ENCODE data around the gene DLGAP1.

The DLGAP1 gene

DNA sequence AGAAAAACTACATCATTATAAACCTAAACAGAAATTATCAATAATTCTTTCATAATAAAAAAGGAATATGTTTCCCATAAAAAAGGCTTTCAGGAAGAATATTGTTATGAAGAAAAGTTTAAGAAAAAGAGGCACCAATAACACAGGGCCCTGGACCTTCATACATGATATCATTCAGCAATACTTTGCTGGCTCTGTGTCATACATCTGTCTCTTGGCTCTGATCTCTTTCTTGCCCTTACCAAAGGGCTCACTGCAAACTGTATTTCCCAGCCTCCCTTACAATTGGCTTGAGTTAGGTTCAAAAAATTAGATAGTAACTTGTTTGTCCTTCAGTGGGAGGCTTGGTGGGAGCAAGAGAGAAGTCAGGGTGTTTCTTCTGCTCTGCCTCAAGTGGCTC, 506.1 kb downstream of the DLGAP1 start:
- H3K9ac ChIP-seq (ENCODE audit: insufficient read length, low read depth): no peak overlapping the region
- no peaks in the 10 kb centered on the region for H3K36me3 ChIP-seq (ENCODE audit: insufficient read depth, insufficient read length, low read length)
- H3K9me3 ChIP-seq (ENCODE audit: insufficient read depth, low read length): no peaks in the 10 kb centered on the region
- DNase-seq (ENCODE audit: low read depth, low spot score): no peak
- TF ChIP-seq SUZ12 (IDR thresholded peaks at IDR 0.05; ENCODE audit: extremely low read depth, insufficient read depth, insufficient read length) (no peak), ZNF274 (IDR thresholded peaks at IDR 0.05; ENCODE audit: low read depth, low read length) (no peak), YY1 (IDR thresholded peaks at IDR 0.05; ENCODE audit: insufficient read depth, insufficient read length) (no peak)
- H3K27me3 ChIP-seq (ENCODE audit: insufficient read depth, insufficient read length): no peaks in the 10 kb centered on the region
- no peak overlapping the region for H3K4me3 ChIP-seq (ENCODE audit: insufficient read length, low read depth)
- H3K4me1 ChIP-seq (ENCODE audit: insufficient read depth, insufficient read length): no peaks in the 10 kb centered on the region

GRCh38 chr18:3947383-3947782, 507.7 kb downstream of the DLGAP1 start:
- H3K9ac ChIP-seq (ENCODE audit: insufficient read length, low read depth): no peak overlapping the region
- DNase-seq (ENCODE audit: low read depth, low spot score): no peak
- H3K36me3 ChIP-seq (ENCODE audit: insufficient read depth, insufficient read length, low read length): no peaks in the 10 kb centered on the region
- no peak overlapping the region for H3K4me3 ChIP-seq (ENCODE audit: insufficient read length, low read depth)
- H3K4me1 ChIP-seq (ENCODE audit: insufficient read depth, insufficient read length): no peaks in the 10 kb centered on the region
- H3K9me3 ChIP-seq (ENCODE audit: insufficient read depth, low read length): no peaks in the 10 kb centered on the region
- TF ChIP-seq SUZ12 (IDR thresholded peaks at IDR 0.05; ENCODE audit: extremely low read depth, insufficient read depth, insufficient read length) (no peak), YY1 (IDR thresholded peaks at IDR 0.05; ENCODE audit: insufficient read depth, insufficient read length) (no peak), ZNF274 (IDR thresholded peaks at IDR 0.05; ENCODE audit: low read depth, low read length) (no peak)
- no peaks in the 10 kb centered on the region for H3K27me3 ChIP-seq (ENCODE audit: insufficient read depth, insufficient read length)

DNA sequence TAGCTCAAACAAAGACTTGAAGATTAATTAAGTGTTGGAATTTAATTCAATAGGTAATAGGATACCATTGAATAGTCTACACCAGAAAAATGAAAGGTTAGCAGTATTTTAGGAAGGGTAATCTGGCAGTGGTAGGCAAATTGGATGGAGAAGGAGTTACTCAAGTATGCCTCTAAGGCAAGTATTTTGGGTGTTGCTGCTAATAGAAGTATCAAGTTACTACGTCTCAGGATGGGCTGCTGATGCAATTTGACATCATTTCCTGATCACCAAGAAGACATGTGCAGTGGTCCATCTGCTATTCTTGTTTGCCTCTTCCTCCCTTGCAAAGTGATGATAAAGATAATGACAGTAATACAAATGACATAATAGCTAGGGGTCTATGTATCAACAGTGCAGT, 519.8 kb downstream of the DLGAP1 start:
- TF ChIP-seq YY1 (IDR thresholded peaks at IDR 0.05; ENCODE audit: insufficient read depth, insufficient read length): no peak
- no peak for TF ChIP-seq ZNF274 (IDR thresholded peaks at IDR 0.05; ENCODE audit: low read depth, low read length)
- TF ChIP-seq SUZ12 (IDR thresholded peaks at IDR 0.05; ENCODE audit: extremely low read depth, insufficient read depth, insufficient read length): no peak
- no peaks in the 10 kb centered on the region for H3K27me3 ChIP-seq (ENCODE audit: insufficient read depth, insufficient read length)
- no peak for DNase-seq (ENCODE audit: low read depth, low spot score)

DNA sequence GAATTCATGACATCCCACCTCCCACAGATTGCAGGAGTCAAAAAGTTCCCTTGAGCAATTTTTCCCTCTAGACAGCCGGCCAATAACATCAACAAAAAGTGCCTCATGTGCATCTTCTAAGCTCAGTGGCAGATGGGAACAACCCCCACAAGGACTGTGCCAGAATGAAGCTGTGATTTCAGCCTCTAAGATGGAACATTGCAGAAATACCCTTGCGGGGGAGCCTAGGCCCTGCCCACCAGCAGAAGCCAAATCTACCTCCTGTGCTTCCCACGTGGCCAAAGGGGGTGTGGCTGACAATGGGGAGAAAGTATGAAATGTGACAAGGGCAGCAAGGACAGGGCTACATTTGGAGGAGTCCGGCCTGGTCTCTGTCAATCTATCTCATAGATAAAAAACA, 522.8 kb downstream of the DLGAP1 start:
- Histone ChIP-seq H3K9ac (ENCODE audit: insufficient read length, low read depth) (no peak overlapping the region), H3K4me3 (ENCODE audit: insufficient read length, low read depth) (no peak overlapping the region), H3K9me3 (ENCODE audit: insufficient read depth, low read length) (no peaks in the 10 kb centered on the region), H3K36me3 (ENCODE audit: insufficient read depth, insufficient read length, low read length) (no peaks in the 10 kb centered on the region), H3K4me1 (ENCODE audit: insufficient read depth, insufficient read length) (no peaks in the 10 kb centered on the region), H3K27me3 (ENCODE audit: insufficient read depth, insufficient read length) (no peaks in the 10 kb centered on the region)
- TF ChIP-seq ZNF274 (IDR thresholded peaks at IDR 0.05; ENCODE audit: low read depth, low read length): no peak
- no peak for TF ChIP-seq SUZ12 (IDR thresholded peaks at IDR 0.05; ENCODE audit: extremely low read depth, insufficient read depth, insufficient read length)
- no peak for TF ChIP-seq YY1 (IDR thresholded peaks at IDR 0.05; ENCODE audit: insufficient read depth, insufficient read length)
- no peak for DNase-seq (ENCODE audit: low read depth, low spot score)

More for the DNA sequence above, 519.8 kb downstream of the DLGAP1 start:
- Histone ChIP-seq H3K4me3 (ENCODE audit: insufficient read length, low read depth) (no peak overlapping the region), H3K9me3 (ENCODE audit: insufficient read depth, low read length) (no peaks in the 10 kb centered on the region), H3K36me3 (ENCODE audit: insufficient read depth, insufficient read length, low read length) (no peaks in the 10 kb centered on the region), H3K9ac (ENCODE audit: insufficient read length, low read depth) (no peak overlapping the region), H3K4me1 (ENCODE audit: insufficient read depth, insufficient read length) (no peaks in the 10 kb centered on the region)

DNA sequence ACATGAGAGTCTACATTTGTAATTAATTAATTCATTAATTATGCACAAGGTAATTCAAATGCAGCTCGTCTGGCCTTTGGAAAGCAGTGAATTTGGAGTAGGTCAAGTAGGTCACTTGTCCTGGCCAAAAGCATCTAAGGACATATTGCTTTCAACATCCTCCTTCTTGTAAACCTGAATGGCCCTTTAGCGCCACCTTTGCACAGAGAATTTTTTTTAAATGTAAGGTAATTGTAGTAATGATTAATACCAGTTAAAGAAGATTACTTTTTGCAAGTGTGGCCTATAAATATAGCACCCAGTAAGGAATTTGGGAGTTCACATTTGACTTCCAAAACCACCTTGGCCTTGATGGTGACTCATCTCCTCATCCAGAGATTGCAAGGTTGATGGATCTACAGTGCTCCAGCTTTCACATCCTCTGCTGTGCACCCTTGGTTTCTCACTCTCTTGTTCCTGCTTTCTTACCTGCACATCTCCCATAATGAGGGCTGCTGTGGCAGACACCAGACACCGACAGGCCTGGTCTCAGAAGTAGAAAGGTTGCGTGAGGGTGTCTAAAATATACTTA, 523.5 kb downstream of the DLGAP1 start:
- TF ChIP-seq YY1 (IDR thresholded peaks at IDR 0.05; ENCODE audit: insufficient read depth, insufficient read length) (no peak), SUZ12 (IDR thresholded peaks at IDR 0.05; ENCODE audit: extremely low read depth, insufficient read depth, insufficient read length) (no peak), ZNF274 (IDR thresholded peaks at IDR 0.05; ENCODE audit: low read depth, low read length) (no peak)
- no peak overlapping the region for H3K9ac ChIP-seq (ENCODE audit: insufficient read length, low read depth)
- DNase-seq (ENCODE audit: low read depth, low spot score): no peak
- no peaks in the 10 kb centered on the region for H3K4me1 ChIP-seq (ENCODE audit: insufficient read depth, insufficient read length)
- no peaks in the 10 kb centered on the region for H3K27me3 ChIP-seq (ENCODE audit: insufficient read depth, insufficient read length)
- no peaks in the 10 kb centered on the region for H3K36me3 ChIP-seq (ENCODE audit: insufficient read depth, insufficient read length, low read length)
- no peaks in the 10 kb centered on the region for H3K9me3 ChIP-seq (ENCODE audit: insufficient read depth, low read length)
- H3K4me3 ChIP-seq (ENCODE audit: insufficient read length, low read depth): no peak overlapping the region

GRCh38 chr18:3931013-3931315, 524.1 kb downstream of the DLGAP1 start:
- no peak for DNase-seq (ENCODE audit: low read depth, low spot score)
- H3K4me3 ChIP-seq (ENCODE audit: insufficient read length, low read depth): no peak overlapping the region
- H3K27me3 ChIP-seq (ENCODE audit: insufficient read depth, insufficient read length): no peaks in the 10 kb centered on the region

GRCh38 chr18:3930126-3931012, 524.7 kb downstream of the DLGAP1 start:
- no peak overlapping the region for H3K4me3 ChIP-seq (ENCODE audit: insufficient read length, low read depth)
- no peak overlapping the region for H3K9ac ChIP-seq (ENCODE audit: insufficient read length, low read depth)
- H3K36me3 ChIP-seq (ENCODE audit: insufficient read depth, insufficient read length, low read length): no peaks in the 10 kb centered on the region
- H3K4me1 ChIP-seq (ENCODE audit: insufficient read depth, insufficient read length): no peaks in the 10 kb centered on the region
- DNase-seq (ENCODE audit: low read depth, low spot score): no peak
- TF ChIP-seq SUZ12 (IDR thresholded peaks at IDR 0.05; ENCODE audit: extremely low read depth, insufficient read depth, insufficient read length) (no peak), ZNF274 (IDR thresholded peaks at IDR 0.05; ENCODE audit: low read depth, low read length) (no peak), YY1 (IDR thresholded peaks at IDR 0.05; ENCODE audit: insufficient read depth, insufficient read length) (no peak)
- no peaks in the 10 kb centered on the region for H3K9me3 ChIP-seq (ENCODE audit: insufficient read depth, low read length)
- no peaks in the 10 kb centered on the region for H3K27me3 ChIP-seq (ENCODE audit: insufficient read depth, insufficient read length)

More at GRCh38 chr18:3931013-3931315, 524.1 kb downstream of the DLGAP1 start:
- no peak overlapping the region for H3K9ac ChIP-seq (ENCODE audit: insufficient read length, low read depth)
- H3K36me3 ChIP-seq (ENCODE audit: insufficient read depth, insufficient read length, low read length): no peaks in the 10 kb centered on the region
- H3K9me3 ChIP-seq (ENCODE audit: insufficient read depth, low read length): no peaks in the 10 kb centered on the region
- no peaks in the 10 kb centered on the region for H3K4me1 ChIP-seq (ENCODE audit: insufficient read depth, insufficient read length)
- TF ChIP-seq YY1 (IDR thresholded peaks at IDR 0.05; ENCODE audit: insufficient read depth, insufficient read length): no peak
- TF ChIP-seq ZNF274 (IDR thresholded peaks at IDR 0.05; ENCODE audit: low read depth, low read length): no peak
- TF ChIP-seq SUZ12 (IDR thresholded peaks at IDR 0.05; ENCODE audit: extremely low read depth, insufficient read depth, insufficient read length): no peak
